ENCODE results near the gene STX8. TPM values are rescaled to one million over a fixed set of nuclear protein-coding genes. Genes with fewer than 3 reads are reported as not detected.

STX8 gene
- total RNA-seq, 1 experiment from 2014 or later = 103 TPM

DNA sequence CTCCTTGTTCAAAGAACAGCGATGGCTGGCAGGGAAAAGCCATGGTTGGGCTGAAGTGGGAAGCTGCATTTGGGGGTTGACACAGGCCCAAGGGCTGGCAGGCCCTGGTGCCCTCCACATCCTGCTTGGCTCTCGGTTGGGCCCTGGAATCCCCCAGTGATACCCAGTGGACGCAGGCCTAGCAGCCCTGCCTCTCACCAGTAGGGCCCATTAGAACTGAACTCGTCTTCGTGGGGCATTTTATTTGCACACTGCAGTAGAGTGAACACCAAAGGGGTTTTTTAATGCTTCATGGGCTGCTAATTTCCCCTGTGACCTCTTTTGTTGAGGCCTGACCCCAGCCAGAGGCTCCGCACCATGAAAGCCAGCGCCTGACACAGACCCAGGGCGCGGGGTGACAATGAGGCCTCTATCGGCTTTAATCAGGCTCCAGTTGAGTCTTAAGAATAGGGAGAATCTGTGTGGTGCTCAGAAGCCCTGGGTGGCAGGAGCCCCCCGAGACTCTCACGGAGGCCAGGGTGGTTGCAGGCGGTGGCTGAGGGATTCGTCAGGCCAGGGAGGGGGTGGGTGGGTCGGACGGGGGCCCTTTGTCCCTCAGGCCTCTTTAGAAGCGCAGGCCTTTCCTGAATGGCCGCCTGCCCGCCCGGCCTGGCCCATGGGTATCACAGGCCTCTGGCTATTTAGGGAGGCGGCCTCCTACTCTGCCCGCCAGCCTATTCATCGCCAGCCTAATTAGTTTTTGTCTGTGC, 355.0 kb downstream of the STX8 start:
- Histone ChIP-seq H3K36me3 (no peaks in the 10 kb centered on the region), H3K4me3 (no peak overlapping the region), H3K27me3 (no peaks in the 10 kb centered on the region), H3K9me3 (peaks cover 6% of the 10 kb centered on the region)
- no peak for DNase-seq

DNA sequence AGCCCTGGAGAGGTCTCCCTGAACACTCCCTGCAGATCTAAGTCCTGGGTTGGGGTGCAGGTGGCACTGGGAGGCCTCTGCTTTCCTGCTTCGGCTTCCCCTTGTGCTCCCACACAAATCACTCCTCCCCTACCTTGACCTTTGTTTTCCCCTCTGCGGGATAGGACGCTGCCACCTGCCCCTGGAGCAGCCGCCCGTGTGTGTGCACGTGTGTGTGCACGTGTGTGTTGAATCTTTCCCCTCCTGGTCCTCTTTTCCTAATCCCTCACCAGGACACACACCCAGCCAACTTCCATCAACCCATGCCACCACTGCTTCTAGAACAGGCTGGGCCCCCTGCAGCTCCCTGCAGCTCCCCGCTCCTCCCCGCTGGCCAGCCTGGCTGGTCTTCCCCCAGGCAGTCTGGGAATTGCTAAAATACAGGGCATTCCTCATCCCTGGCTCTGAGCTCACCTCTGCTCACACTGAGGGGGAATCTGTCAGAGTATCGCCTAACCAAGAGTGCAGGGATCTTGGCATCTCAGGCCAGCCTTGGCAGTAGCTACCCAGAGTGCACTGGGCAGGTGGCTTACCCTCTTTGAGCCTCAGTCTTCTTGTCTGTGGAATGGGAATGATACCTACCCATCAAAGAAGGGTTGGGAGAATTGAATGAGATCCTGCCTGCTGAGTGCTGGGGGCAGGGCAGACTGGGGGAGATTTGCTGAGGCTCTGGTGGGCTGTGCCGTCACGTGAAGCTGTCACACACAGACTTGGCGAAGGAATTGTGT, 355.8 kb downstream of the STX8 start:
- DNase-seq = no peak
- peaks cover 12% of the 10 kb centered on the region for H3K9me3 ChIP-seq
- no peaks in the 10 kb centered on the region for H3K36me3 ChIP-seq
- H3K27me3 ChIP-seq = no peaks in the 10 kb centered on the region
- H3K4me3 ChIP-seq = no peak overlapping the region

DNA sequence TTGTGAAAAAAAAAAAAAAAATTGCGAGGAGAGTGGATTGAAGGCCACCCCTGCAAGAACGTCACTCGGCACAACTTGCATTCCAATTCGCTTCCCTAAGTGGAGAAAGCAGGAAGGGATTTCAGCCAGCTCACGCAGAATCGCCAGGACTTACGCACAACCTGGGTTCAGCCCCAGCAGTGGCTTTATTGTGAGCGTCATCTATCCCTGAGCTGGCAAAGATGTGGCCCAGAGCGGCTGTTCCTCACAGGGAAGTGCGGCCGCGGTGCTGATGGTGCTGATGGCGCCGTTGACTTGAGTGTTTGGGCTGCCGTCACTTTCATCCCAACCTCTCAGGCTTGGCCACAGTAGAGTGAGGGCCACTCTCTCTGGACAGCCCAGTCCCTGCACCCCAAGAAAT, 356.7 kb downstream of the STX8 start:
- H3K27me3 ChIP-seq = no peaks in the 10 kb centered on the region
- no peaks in the 10 kb centered on the region for H3K36me3 ChIP-seq
- peaks cover 12% of the 10 kb centered on the region for H3K9me3 ChIP-seq
- no peak overlapping the region for H3K4me3 ChIP-seq
- no peak for DNase-seq

DNA sequence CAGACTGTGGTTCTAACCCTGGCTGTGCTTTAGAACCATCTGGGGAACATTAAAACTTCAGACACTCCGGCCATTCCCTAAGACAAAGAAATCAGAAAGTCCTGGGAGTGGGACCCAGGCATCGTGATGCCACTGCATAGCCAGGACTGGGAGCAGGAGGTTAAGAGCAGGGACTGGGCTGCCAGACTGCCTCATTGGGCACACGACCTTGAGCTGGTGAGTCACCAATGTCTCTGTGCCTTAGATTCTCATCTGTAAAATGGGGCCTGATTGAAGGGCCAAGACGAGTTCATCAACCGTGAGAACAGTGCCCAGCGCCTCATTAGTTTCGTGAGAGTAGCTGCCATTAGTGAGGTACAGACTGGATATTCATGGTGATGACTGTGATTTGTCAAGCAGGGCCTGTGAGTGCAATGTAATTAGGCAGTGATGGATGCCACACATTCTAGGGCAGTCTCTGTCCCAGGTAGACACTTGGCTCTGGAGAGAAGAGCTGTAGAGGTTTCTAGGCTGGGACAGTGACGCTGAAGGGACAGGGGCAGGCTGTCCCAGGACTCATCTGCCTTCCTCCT, 357.5 kb downstream of the STX8 start:
- H3K36me3 ChIP-seq = no peaks in the 10 kb centered on the region
- H3K4me3 ChIP-seq = no peak overlapping the region
- no peak for DNase-seq
- H3K9me3 ChIP-seq = peaks cover 12% of the 10 kb centered on the region
- H3K27me3 ChIP-seq = no peaks in the 10 kb centered on the region; the same call in 1 of the 2 replicates

DNA sequence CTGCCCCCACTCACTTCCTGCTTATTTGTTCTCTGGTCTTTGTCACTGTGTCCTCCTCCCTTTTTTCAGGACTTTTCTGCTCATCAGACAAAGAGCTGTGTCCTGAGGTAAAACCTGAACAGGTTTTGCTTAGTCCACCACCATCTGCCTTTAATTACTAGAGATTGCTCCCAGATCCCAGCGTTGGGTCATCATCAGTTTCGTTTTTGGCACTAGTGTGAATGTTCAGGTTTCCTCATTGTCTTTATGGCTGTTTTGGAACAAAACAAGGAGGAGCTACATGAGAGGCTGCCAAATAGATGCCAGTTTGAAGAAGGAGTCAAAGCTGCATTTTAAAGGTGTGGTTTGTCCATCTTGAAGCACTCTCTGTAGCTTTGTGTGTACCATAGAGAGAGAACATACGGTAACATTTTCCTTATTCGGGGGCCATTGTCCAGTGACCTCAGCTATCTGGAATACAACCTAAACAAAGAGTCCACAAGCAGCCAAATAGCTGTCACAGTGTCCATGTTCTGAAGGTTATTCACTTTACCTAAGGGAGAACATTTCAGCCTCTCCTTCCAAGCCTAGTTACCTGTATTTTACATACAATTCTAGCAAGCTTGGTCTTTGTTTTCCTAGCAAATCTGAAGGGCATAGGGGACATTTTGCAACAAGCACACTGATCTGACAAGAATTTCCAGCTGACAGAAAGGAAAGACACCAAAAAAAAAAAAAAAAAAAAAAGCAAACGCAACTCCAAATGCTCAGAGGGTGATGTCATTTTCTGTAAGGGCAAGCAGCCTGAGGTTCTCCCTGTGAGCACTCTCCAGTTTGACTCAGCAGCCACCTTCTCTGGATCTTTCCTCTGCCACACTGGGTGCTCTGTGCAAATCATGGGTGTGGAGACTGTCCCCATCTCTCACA, 358.2 kb downstream of the STX8 start:
- DNase-seq = peak; percentile 57
- H3K36me3 ChIP-seq = no peaks in the 10 kb centered on the region
- H3K9me3 ChIP-seq = peaks cover 12% of the 10 kb centered on the region
- no peaks in the 10 kb centered on the region; the same call in 1 of the 2 replicates for H3K27me3 ChIP-seq
- H3K4me3 ChIP-seq = no peak overlapping the region

DNA sequence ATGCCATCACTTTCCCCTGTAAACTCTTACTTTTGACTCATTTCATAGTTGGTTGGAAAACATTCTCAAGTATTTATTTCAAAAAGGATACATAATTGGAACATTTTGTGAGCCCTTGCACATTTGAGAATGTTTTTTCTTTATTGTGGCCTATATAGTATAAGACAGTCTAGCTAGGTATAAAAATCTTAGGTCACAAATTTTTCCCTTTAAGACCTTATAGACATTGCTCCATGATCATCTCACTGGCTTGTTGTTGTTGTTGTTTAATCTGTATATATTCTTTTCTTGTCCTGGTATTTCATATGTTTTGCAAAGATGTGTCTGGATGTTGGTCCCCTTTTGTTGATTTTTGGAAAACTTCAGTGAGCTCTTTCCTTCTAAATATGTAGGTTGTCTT, 360.2 kb downstream of the STX8 start:
- no peaks in the 10 kb centered on the region for H3K36me3 ChIP-seq
- H3K27me3 ChIP-seq = no peaks in the 10 kb centered on the region; the same call in 1 of the 2 replicates
- no peak overlapping the region for H3K4me3 ChIP-seq
- H3K9me3 ChIP-seq = peaks cover 12% of the 10 kb centered on the region
- no peak for DNase-seq

DNA sequence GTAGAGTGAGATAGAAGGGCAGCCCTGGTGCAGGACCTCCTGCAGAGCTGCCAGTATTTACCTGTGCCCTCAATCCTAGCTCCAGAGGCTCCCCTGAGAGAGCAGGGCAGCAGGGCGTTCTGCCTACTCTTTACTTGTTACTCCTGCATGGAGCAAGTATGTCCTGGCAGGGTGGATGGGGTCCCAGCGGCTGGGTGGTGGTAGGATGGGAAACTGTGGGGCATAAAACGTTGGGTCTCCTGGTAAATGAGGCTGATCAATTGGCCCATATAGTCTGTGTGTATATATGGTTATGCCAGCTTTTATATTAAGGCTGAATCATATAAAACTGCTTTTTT, 362.3 kb downstream of the STX8 start:
- Histone ChIP-seq H3K4me3 (no peak overlapping the region), H3K36me3 (no peaks in the 10 kb centered on the region), H3K27me3 (no peaks in the 10 kb centered on the region; the same call in 1 of the 2 replicates), H3K9me3 (peaks cover 12% of the 10 kb centered on the region)
- DNase-seq = no peak

DNA sequence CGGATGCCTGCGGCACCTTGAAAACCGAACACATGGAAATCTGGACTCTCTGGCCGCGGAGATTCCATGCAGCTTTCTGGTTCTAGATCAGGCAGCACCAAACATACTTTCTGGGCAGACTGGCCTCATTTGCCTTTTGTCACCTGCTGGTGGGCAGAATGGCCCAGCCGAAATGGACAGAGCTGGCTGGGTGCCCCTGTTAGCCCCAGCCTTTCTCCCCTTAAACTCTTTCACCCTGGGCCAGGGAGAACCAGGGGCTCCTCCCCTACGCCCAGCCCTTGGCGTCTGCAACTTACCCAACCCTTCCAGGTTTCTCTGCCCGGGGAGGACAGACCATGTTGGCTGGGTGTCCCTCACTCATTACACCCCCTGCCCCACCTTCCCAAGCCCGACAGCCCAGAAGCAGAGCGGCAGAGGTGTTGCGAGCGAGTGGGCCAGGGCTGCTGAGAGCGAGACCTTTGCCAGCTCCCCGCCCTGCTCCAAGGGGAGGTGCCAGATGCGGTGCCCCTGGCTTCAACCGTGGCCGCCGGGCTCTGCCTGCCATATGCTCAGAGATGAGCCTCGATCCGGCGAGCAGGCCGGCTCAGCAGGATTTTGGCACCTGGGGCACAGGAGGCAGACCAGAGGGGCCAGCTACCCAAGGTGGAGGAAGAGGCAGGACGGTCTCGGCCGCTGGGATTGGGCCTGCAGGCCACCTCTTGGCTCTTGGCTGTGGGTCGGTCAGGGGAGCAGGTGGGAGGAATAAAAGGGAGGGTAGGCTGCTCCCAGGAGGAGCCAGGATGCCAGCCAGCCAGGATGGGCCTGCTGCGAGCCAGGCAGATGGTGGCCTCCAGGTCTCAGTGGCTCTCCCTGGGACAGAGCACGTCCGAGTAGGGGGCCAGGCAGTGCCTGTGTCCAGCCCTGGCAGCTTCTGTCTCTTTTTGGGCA, 363.0 kb downstream of the STX8 start:
- DNase-seq = no peak
- H3K27me3 ChIP-seq = no peaks in the 10 kb centered on the region; the same call in 1 of the 2 replicates
- peaks cover 12% of the 10 kb centered on the region for H3K9me3 ChIP-seq
- H3K36me3 ChIP-seq = no peaks in the 10 kb centered on the region
- no peak overlapping the region for H3K4me3 ChIP-seq

DNA sequence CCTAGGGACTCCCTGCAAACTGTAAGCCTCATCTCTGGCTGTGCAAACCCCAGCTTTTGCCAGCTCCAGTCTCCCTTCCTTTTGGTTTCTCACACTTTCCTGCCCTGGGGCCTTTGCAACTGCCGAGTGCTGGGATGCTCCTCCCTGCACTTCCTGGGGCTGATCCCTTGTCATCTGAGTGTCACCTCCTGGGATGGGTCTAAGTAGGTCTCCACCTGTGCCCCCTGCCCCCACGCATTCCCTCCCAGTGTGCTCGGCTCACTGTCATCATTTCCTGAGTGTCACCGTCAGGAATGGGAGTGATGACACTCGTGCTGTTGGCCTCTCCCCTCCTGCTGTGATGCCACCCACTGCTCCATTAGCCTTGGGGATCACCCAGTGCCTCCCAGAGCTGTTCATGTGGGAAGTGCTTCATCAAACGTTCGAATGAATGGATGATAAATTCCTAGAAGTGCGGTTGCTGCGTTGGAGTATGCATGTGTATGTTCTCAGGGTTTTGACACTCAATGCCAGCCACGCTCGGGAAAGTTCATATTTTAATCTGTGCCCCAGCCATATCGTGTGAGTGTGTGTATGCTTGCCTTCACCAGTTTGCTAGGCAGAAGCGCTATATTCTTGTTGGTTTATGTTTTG, 364.4 kb downstream of the STX8 start:
- H3K36me3 ChIP-seq = no peaks in the 10 kb centered on the region
- no peak for DNase-seq
- no peaks in the 10 kb centered on the region; the same call in 1 of the 2 replicates for H3K27me3 ChIP-seq
- peaks cover 9% of the 10 kb centered on the region for H3K9me3 ChIP-seq
- no peak overlapping the region for H3K4me3 ChIP-seq

DNA sequence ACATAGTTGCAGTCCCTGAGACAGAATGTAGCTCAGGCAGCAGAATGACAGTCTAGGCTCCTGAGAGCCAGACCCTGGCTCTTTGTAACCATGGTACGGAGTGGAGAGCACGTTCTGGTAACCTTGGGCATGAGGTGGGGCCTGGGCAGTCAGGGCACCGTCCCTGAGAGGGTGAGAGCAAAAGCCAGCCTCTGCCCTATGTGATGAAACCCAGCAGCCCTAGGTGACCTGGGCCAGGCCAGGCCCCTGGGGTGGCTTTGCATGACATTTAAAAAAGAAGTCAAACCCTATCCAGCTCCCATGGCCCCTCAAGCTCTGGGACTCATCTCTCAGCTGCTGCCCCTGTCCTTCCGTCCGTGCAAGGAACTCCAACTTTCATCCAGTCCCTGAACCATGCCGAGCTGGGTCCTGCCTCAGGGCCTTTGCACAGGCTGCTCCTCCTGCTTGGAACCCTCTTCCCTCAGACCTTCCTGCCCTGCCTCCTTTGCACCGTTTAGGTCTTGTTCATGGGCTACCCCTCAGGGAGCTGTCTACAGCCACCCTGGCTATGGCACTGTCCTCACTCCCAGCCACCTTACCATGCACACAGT, 365.7 kb downstream of the STX8 start:
- H3K4me3 ChIP-seq = no peak overlapping the region
- no peaks in the 10 kb centered on the region; the same call in 1 of the 2 replicates for H3K27me3 ChIP-seq
- peaks cover under 1% of the 10 kb centered on the region for H3K9me3 ChIP-seq
- H3K36me3 ChIP-seq = no peaks in the 10 kb centered on the region
- no peak for DNase-seq

DNA sequence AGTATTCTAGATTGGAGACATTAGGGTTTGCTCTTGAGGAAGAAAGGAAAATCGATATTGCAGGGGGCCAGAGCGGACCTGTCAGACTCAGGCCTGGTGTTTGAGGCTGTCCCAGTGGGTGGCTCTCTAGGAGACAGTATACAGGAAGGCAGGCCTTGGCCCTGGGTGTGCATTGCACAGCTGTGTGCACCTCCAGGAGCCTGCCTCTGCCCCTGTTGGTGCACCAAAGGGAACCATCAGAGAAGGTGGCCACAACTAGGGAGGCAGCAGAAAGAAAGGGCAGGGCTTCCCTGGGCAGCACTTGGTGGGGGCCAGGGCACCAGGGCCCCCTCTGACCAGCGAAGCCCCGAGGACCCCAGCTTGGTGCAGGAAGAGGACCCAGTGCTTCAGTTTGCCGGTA, 366.3 kb downstream of the STX8 start:
- Histone ChIP-seq H3K4me3 (no peak overlapping the region), H3K27me3 (no peaks in the 10 kb centered on the region; the same call in 1 of the 2 replicates)
- DNase-seq = no peak

DNA sequence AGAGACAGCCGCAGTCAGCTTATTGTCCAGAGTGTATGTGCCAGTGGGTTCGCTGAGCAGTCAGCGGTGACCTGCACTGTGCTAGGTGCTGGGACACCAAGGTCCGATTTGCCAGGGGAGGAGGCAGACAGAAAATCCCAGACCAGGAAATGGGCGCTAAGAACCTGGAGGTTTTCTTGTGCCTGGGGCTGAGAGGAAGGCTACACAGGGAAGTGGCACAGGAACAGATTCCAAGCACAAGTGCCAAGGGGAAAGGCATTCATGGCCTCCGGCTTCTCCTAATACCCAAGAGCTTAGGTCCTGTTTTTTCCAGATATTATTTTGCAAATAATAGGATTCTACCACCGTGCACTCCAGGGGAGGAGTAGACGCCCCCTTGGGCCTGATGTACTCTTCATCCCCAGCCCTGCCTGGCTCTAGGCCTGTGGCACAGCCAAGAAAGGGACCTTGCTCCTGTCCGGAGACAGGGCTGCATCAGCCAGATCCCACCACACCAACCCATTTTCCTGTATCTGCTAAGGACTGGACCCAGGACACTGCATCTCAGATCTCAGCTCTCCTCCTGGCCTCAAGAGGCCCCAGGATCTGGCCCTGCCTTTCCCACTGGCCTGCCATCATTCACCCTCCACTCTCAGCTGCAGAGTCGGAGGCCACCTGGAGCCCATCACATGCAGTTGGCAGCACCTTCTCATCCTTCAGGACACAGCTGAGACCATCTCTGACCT, 367.1 kb downstream of the STX8 start:
- H3K9me3 ChIP-seq = no peaks in the 10 kb centered on the region
- no peak overlapping the region for H3K4me3 ChIP-seq
- no peaks in the 10 kb centered on the region for H3K36me3 ChIP-seq
- no peak for DNase-seq
- H3K27me3 ChIP-seq = no peaks in the 10 kb centered on the region; the same call in 1 of the 2 replicates

More for the DNA sequence above, 366.3 kb downstream of the STX8 start:
- no peaks in the 10 kb centered on the region; the same call in 1 of the 2 replicates for H3K9me3 ChIP-seq
- no peaks in the 10 kb centered on the region for H3K36me3 ChIP-seq

DNA sequence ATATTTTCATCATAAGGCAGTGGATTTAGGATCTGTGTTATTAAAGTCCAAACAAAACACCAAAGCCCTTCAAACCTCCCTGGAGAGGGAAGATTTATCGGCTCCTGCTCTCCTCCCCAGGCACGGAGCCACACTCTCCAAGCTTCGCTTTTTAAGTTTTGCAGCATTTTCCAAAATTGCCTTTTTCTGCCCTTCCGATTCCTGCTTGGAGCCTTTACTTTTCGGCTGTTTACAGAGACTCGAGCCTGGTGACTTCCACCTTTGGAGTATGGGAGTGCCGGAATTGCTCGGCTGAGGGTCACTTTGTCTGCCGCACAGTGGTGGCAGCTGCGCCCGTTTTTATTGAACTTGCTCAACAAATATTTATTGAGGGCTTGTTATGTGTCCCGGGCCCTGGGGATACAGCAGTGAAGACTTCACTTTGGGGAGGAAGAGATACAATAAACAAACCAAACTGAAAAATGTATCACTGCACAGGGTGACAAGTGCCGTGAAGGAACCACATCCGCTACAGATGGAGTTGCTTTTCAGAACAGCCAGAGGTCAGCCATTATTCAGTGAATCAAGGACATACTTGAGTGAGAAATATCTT, 368.8 kb downstream of the STX8 start:
- no peaks in the 10 kb centered on the region for H3K36me3 ChIP-seq
- H3K9me3 ChIP-seq = no peaks in the 10 kb centered on the region
- no peak for DNase-seq
- no peaks in the 10 kb centered on the region for H3K27me3 ChIP-seq
- no peak overlapping the region for H3K4me3 ChIP-seq

DNA sequence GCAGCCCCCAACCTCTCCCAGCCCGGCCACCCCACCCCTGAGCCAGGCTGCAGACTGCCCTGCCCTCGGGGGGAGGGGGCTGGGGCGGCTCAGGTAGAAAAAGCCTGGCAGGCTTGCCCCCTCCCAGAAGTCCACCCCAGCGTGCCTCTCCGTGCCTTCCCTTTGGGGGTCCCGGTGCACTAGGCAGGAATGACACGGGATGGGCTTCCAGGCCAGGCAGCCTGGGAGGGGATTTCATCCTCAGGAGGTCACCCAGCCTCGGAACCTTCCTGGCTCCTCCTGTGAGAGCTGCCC, 369.3 kb downstream of the STX8 start:
- DNase-seq = no peak
- Histone ChIP-seq H3K4me3 (no peak overlapping the region), H3K36me3 (no peaks in the 10 kb centered on the region), H3K9me3 (no peaks in the 10 kb centered on the region), H3K27me3 (no peaks in the 10 kb centered on the region)
